Fibroblast of lung (primary cell): ENCODE results near the gene KIF2A. TPM values are rescaled to one million over a fixed set of nuclear protein-coding genes. Genes with fewer than 3 reads are reported as not detected.

Source experiments
- DNase-seq, 2 donors: peaks; one replicate each; pipeline versions ENCODE4 v3.0.0 to v3.0.0-alpha.2; 2010; ENCODE audit warnings: low read depth in 2 of 2
- H2AFZ ChIP-seq: 2 replicates; pipeline ENCODE4 v1.5.1; 2012; ENCODE audit warnings: low read length, control low read depth, inconsistent platforms
- H3K27ac ChIP-seq: 2 replicates; pipeline ENCODE4 v1.5.1; 2011; ENCODE audit warnings: low read length, control low read depth; ENCODE audit not compliant: insufficient read depth
- H3K27me3 ChIP-seq: 2 replicates; pipeline ENCODE4 v1.5.1; 2011; ENCODE audit warnings: mild to moderate bottlenecking, low read length; ENCODE audit not compliant: control insufficient read depth, insufficient read depth
- H3K36me3 ChIP-seq: 2 replicates; pipeline ENCODE4 v1.5.1; 2011; ENCODE audit warnings: low read length; ENCODE audit not compliant: control insufficient read depth, insufficient read depth
- H3K4me1 ChIP-seq: 2 replicates; pipeline ENCODE4 v1.5.1; 2011; ENCODE audit warnings: low read length; ENCODE audit not compliant: control insufficient read depth, insufficient read depth; ENCODE audit errors: extremely low read depth
- H3K4me2 ChIP-seq: 2 replicates; pipeline ENCODE4 v1.5.1; 2011; ENCODE audit warnings: low read length, control low read depth; ENCODE audit not compliant: insufficient read depth; ENCODE audit errors: extremely low read depth
- H3K4me3 ChIP-seq, 4 experiments: fragments of 200-600 bp in 1 of 4; sonication (generic) in 1 of 4; replicated peaks in 1 of 4; 2 replicates each; pipeline ENCODE4 v1.5.1; 2011 to 2016; ENCODE audit warnings: low read length in 4 of 4, low read depth in 3 of 4, mild to moderate bottlenecking in 3 of 4, control low read depth in 2 of 4, inconsistent platforms in 1 of 4, mixed read lengths in 1 of 4; ENCODE audit not compliant: insufficient read depth in 1 of 4; ENCODE audit errors: control extremely low read depth in 1 of 4
- H3K79me2 ChIP-seq: 2 replicates; pipeline ENCODE4 v1.5.1; 2012; ENCODE audit warnings: mild to moderate bottlenecking, low read length, inconsistent platforms; ENCODE audit not compliant: control insufficient read depth, insufficient read depth
- H3K9ac ChIP-seq: 2 replicates; pipeline ENCODE4 v1.5.1; 2011; ENCODE audit warnings: mild to moderate bottlenecking, low read length, control low read depth; ENCODE audit not compliant: insufficient read depth
- H3K9me3 ChIP-seq: 2 replicates; pipeline ENCODE4 v1.5.1; 2012; ENCODE audit warnings: low read depth, low read length; ENCODE audit not compliant: control insufficient read depth, insufficient read depth
- H4K20me1 ChIP-seq: 2 replicates; pipeline ENCODE4 v1.5.1; 2011; ENCODE audit warnings: low read length; ENCODE audit not compliant: control insufficient read depth, insufficient read depth; ENCODE audit errors: extremely low read depth
- CTCF ChIP-seq, 2 donors: IDR thresholded peaks in 1 of 2; conservative IDR thresholded peaks in 1 of 2; 1 replicate in 1 of 2; 2 replicates in 1 of 2; pipeline ENCODE4 v1.5.1; 2011 to 2012; ENCODE audit warnings: low read length in 2 of 2, control low read depth in 1 of 2, inconsistent platforms in 1 of 2, low read depth in 1 of 2, mild to moderate bottlenecking in 1 of 2
- EZH2 ChIP-seq: IDR thresholded peaks from 2 replicates; pipeline ENCODE4 v1.5.1; 2012; ENCODE audit warnings: low read length, control low read depth, mild to moderate bottlenecking; ENCODE audit errors: missing control alignments
- polyA plus RNA-seq, 2 donors: library from polyadenylated mRNA; depleted of rRNA in 1 of 2; stranded (reverse) in 1 of 2; unstranded in 1 of 2; fragments of >200 nt; gene quantifications; 2 replicates each; pipeline ENCODE4 v1.2.1, GENCODE V29; 2011 to 2012; ENCODE audit warnings: missing spikeins in 1 of 2
- total RNA-seq: library from RNA; depleted of rRNA; stranded (reverse); fragments of >200 nt; gene quantifications from 2 replicates; pipeline ENCODE4 v1.2.1, GENCODE V29; 2014

KIF2A gene
- total and polyA plus RNA-seq, 2 donors (not counting 1 experiment from before 2014, with no cell fraction given) = 43.7 to 59.3 TPM

GRCh38 chr5:62284946-62285891, 20.8 kb upstream of the KIF2A start:
- Histone ChIP-seq H3K27ac (no peak overlapping the region), H3K4me2 (no peak overlapping the region), H3K9ac (no peak overlapping the region), H3K9me3 (no peaks in the 10 kb centered on the region), H3K79me2 (no peaks in the 10 kb centered on the region), H3K4me1 (no peaks in the 10 kb centered on the region), H3K4me3 (no peak overlapping the region), H3K27me3 (no peaks in the 10 kb centered on the region), H2AFZ (no peak overlapping the region), H3K36me3 (no peaks in the 10 kb centered on the region), H4K20me1 (no peaks in the 10 kb centered on the region)
- no peak for DNase-seq
- TF ChIP-seq CTCF (conservative IDR thresholded peaks at IDR 0.05 in 1 of 2, IDR thresholded peaks at IDR 0.05 in 1 of 2; ENCODE audit: low read depth in 1 of 2, low read length in 2 of 2) (no peak), EZH2 (no peak)

DNA sequence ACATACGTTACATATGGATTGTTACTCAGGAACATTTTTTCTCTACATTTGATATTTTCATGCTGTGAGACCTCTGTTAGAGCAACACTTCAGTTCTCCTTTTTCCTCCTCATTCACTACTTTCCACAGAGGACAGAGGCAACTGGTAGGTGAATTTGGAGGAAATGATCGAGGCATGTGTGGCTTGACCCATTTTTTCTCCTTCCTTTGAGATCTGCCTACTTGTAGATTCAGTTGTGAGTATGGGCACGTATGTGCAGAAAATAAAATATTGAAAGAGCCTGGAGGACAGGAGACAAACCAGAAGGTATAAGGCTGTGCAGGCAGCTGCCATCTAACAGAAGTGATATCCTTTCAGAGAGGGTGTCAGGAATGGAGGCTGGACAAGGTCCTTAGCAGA, 19.2 kb upstream of the KIF2A start:
- Histone ChIP-seq H4K20me1 (no peaks in the 10 kb centered on the region), H2AFZ (no peak overlapping the region), H3K4me1 (no peaks in the 10 kb centered on the region), H3K9me3 (no peaks in the 10 kb centered on the region), H3K36me3 (no peaks in the 10 kb centered on the region), H3K4me3 (no peak overlapping the region), H3K79me2 (no peaks in the 10 kb centered on the region), H3K9ac (no peak overlapping the region), H3K27ac (no peak overlapping the region), H3K4me2 (no peak overlapping the region), H3K27me3 (no peaks in the 10 kb centered on the region)
- TF ChIP-seq EZH2 (no peak), CTCF (conservative IDR thresholded peaks at IDR 0.05 in 1 of 2, IDR thresholded peaks at IDR 0.05 in 1 of 2; ENCODE audit: low read depth in 1 of 2, low read length in 2 of 2) (no peak)
- DNase-seq = no peak

DNA sequence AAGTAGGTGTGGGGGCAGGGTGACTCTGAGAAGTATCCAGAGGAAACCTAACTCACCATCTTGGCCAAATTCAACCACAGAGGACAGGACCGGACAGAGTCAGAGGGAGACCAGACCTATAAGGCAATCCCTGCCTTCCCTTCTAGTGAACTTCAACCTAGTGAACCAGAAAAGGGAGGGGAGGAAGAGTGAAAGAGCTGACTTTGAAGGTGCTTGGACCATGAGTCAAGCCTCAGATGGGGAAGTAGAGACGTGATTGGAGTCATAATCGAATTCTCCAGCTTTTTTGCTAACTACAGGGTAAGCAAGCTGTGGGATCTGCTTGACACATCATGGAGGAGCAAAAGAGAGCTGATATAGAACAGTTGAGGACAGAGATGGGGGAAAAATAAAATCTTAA, 18.8 kb upstream of the KIF2A start:
- DNase-seq = no peak
- Histone ChIP-seq H3K9ac (no peak overlapping the region), H3K27me3 (no peaks in the 10 kb centered on the region), H3K27ac (no peak overlapping the region), H4K20me1 (no peaks in the 10 kb centered on the region), H2AFZ (no peak overlapping the region), H3K36me3 (no peaks in the 10 kb centered on the region), H3K79me2 (no peaks in the 10 kb centered on the region), H3K4me1 (no peaks in the 10 kb centered on the region), H3K9me3 (no peaks in the 10 kb centered on the region), H3K4me3 (no peak overlapping the region), H3K4me2 (no peak overlapping the region)
- no peak for TF ChIP-seq EZH2
- TF ChIP-seq CTCF (conservative IDR thresholded peaks at IDR 0.05 in 1 of 2, IDR thresholded peaks at IDR 0.05 in 1 of 2; ENCODE audit: low read depth in 1 of 2, low read length in 2 of 2) = no peak
